ENCODE data around the gene UGT3A2. TPM values are rescaled to one million over a fixed set of nuclear protein-coding genes. Genes with fewer than 3 reads are reported as not detected.
"Not testable (repeated sequence)": the region's sequence is repeated elsewhere in the genome, so short reads cannot be mapped to it uniquely, and the experiment has no call there.

The UGT3A2 gene
- total RNA-seq, 2 experiments from 2014 or later = not detected

DNA sequence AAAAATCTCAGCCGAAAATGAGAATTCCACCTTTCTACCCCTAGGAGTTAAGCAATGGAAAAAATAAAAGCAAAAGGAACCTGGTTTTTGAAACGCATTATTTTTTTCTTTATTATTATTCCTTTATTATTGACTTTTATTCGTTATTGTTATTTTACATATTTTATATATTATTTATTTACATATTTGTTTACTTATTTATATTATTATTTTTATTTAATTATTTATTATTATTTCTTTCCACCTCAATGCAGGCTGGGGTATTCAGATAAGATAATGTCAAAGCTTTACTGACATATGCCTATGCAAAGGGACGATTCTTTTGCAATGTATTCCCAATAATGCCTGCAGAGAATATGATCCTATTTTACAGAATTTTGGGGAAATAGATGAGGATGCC is 16.7 kb downstream of the UGT3A2 start:
- intact Hi-C loops (cut with micrococcal nuclease) = no loop called here
- no peaks in the 10 kb centered on the region for H3K36me3 Mint-ChIP-seq
- no peaks in the 10 kb centered on the region for H3K9me3 Mint-ChIP-seq
- DNase-seq = no peak
- ChIA-PET POLR2A (interaction anchor here (1.2 kb wide), 1 partner anchor 101 kb away, joined by 3 read pairs; the partner anchor contains the start of gene LMBRD2), CTCF (interaction anchor here (0.6 kb wide), 1 partner anchor 29 kb away, joined by 3 read pairs; no protein-coding TSS in a partner anchor)
- H3K4me3 Mint-ChIP-seq = no peak overlapping the region
- peaks cover 2% of the 10 kb centered on the region for H3K4me1 Mint-ChIP-seq (ENCODE audit: low read depth)
- peaks cover 2% of the 10 kb centered on the region for H3K27me3 Mint-ChIP-seq
- H3K27ac Mint-ChIP-seq = no peak overlapping the region

DNA sequence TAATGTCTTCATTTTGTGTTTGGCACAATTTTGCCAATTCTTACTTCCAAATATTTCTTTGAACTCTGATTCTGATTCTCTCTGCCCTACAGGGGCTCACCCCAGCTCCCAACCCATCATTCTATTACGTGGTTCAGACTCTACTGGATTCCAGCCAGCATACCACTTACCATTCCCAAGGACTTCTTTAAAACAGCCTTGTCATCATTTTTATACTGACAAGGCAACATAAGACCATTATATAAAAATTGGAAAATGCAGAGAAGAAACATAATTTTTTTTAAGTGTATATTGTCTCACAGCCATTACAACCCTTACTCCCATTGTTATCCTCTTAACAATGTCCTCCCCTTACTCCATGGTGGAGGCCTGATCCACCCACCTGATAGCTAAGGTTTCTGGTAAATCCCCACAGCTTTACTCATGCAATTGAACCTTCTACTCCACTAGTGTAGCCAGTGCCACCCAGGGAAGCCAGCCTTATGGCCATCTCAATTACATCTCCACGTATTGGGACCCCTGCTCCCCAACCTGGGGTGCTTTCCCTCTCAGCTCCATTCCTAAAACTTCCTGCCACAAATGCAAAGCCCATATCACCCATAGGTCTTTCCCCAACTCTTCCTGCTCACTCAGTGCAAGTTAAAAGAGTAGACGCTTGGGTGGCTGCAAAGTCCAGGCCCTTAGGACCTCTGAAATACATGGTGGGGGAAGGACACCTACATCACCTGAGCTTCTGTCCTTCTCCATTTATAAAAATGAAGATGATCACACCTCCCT is 19.1 kb downstream of the UGT3A2 start:
- intact Hi-C loops (cut with micrococcal nuclease) = no loop called here
- DNase-seq = no peak
- CTCF ChIA-PET = no interaction called here
- H3K9me3 Mint-ChIP-seq = no peaks in the 10 kb centered on the region
- H3K27me3 Mint-ChIP-seq = peaks cover 2% of the 10 kb centered on the region
- H3K4me3 Mint-ChIP-seq = no peak overlapping the region
- POLR2A ChIA-PET = no interaction called here
- H3K36me3 Mint-ChIP-seq = no peaks in the 10 kb centered on the region
- no peak overlapping the region for H3K27ac Mint-ChIP-seq
- no peaks in the 10 kb centered on the region for H3K4me1 Mint-ChIP-seq (ENCODE audit: low read depth)

DNA sequence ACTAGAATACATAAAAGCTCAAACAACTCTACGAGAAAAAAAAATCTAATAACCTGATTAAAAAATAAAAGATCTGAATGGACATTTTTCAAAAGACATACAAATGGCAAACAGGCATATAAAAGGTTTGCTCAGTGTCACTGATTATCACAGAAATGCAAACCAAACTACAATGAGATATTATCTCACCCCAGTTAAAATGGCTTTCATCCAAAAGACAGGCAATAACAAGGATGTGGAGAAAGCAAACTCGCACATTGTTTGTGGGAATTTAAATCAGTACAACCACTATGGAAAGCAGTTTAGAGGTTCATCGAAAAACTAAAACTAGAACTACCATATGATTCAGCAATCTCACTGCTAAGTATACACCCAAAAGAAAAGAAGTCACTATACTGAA is 20.8 kb downstream of the UGT3A2 start:
- Mint-ChIP-seq H3K36me3 (no peaks in the 10 kb centered on the region), H3K27ac (no peak overlapping the region), H3K9me3 (no peaks in the 10 kb centered on the region), H3K4me3 (no peak overlapping the region), H3K27me3 (peaks cover 1% of the 10 kb centered on the region), H3K4me1 (ENCODE audit: low read depth) (no peaks in the 10 kb centered on the region)
- DNase-seq = no peak
- CTCF ChIA-PET = no interaction called here
- intact Hi-C loops (cut with micrococcal nuclease) = no loop called here
- POLR2A ChIA-PET = no interaction called here

DNA sequence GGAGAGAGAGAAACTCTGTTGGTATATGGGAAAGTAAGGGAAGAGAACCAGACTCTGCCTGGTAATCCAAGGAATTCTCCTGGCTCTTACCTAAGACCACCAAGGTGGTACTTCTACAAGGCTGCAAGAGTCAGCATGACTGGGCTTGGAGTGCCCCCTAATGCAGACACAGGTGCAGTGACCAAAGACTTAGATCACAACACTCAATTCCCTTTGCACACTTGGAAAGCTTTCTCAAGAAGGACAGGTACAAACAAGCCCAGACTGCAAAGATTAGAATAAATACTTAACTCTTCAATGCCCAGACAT is 25.2 kb downstream of the UGT3A2 start:
- POLR2A ChIA-PET = no interaction called here
- H3K9me3 Mint-ChIP-seq = no peaks in the 10 kb centered on the region
- intact Hi-C loops (cut with micrococcal nuclease) = no loop called here
- no peak for DNase-seq
- H3K36me3 Mint-ChIP-seq = no peaks in the 10 kb centered on the region
- H3K27ac Mint-ChIP-seq = no peak overlapping the region
- H3K27me3 Mint-ChIP-seq = peaks cover 7% of the 10 kb centered on the region
- no peak overlapping the region for H3K4me3 Mint-ChIP-seq
- CTCF ChIA-PET = interaction anchor here (1.3 kb wide), 1 partner anchor 37 kb away, joined by 4 read pairs; no protein-coding TSS in a partner anchor
- no peaks in the 10 kb centered on the region for H3K4me1 Mint-ChIP-seq (ENCODE audit: low read depth)

DNA sequence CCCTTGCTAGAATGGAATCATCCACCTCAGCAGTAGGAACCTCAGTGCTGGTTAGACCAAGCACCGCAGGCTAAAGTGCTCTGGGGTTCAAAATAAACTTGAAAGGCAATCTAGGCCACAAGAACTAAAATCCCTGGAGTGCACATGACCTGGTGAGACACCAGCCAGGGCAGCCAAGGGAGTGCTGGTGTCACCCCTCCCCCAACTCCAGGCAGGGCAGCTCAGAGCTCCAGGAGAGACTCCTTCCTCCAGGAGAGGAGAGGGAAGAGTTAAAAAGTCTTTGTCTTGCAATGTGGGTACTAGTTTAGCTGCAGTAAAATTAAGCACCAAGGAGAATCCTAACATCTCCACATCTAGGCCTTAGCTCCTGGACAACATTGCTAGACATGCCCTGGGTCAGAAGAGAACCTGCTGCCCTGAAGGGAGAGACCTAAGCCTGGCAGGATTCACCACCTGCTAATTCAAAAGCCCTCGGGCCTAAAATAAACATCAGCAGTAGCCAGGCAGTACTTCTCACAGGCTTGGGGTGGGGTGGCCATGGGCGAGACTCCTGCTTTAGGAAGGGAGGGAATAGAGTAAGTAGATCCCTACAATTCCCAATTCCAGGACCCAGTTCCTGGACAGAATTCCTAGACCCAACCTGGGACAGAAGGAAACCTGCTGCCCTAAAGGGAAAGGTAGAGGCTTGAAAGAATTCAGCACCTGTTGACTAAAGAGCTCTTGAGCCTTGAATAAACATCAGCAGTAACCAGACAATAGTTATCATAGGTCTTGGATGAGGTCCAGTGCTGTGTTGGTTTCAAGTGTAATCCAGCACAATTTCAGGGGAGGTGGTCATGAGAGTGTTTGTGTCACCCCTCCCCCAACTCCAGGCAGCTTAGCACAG is 25.8 kb downstream of the UGT3A2 start:
- H3K4me1 Mint-ChIP-seq (ENCODE audit: low read depth) = no peaks in the 10 kb centered on the region
- ChIA-PET CTCF (no interaction called here), POLR2A (no interaction called here)
- peaks cover 8% of the 10 kb centered on the region for H3K27me3 Mint-ChIP-seq
- intact Hi-C loops (cut with micrococcal nuclease) = no loop called here
- H3K27ac Mint-ChIP-seq = no peak overlapping the region
- no peak overlapping the region for H3K4me3 Mint-ChIP-seq
- DNase-seq = no peak
- no peaks in the 10 kb centered on the region for H3K36me3 Mint-ChIP-seq
- no peaks in the 10 kb centered on the region for H3K9me3 Mint-ChIP-seq

DNA sequence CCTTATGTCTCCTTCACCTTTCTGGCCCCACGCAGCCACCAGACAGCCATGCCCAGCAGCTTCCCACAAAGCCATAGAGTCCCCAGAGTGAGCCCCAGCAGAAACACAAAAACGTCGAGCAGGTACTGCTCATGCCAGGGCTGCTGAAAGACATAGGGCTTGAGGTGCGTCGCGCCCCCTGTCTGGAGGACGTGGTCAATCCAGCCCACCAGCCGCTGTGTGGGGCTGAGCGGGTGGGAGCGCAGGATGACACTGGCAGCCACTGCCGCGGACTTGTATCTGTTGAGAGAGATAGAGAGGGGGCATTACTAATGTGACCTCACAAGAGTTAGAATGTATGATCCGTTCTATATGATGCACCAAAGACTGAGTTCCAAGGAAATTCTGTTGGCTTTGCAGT is 31.0 kb downstream of the UGT3A2 start:
- no peak overlapping the region for H3K4me3 Mint-ChIP-seq
- H3K27me3 Mint-ChIP-seq = peaks cover 7% of the 10 kb centered on the region
- ChIA-PET CTCF (no interaction called here), POLR2A (no interaction called here)
- H3K27ac Mint-ChIP-seq = no peak overlapping the region
- intact Hi-C loops (cut with micrococcal nuclease) = no loop called here
- no peaks in the 10 kb centered on the region for H3K36me3 Mint-ChIP-seq
- DNase-seq = no peak
- no peaks in the 10 kb centered on the region for H3K4me1 Mint-ChIP-seq (ENCODE audit: low read depth)
- no peaks in the 10 kb centered on the region for H3K9me3 Mint-ChIP-seq

DNA sequence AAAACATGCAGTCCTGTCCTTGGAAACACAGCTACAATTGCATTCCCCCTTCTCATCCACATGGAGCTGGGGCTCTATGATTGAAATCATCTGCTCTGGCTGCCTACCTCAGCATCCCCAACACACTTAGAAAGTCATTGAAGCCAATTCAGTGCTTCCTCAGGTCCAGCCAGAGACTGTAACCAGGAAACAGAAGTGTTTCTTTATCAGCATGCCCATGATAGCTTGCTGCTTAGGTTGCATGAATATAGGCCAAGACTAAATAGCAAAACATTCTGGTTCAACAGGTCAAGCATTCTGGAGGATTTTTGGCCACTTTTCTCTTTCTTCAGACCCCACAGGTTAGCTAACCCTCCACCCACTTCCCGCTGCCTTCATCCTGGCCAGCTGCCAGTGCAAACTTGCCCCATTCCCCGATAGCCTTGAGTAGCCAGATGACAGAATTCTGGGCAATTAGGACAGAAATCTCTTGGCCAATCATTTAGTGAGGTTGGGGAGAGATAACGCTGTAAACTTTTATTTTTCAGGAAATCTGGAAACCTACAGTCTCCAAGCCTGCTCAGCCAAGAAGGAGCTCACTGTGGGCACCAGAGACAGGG is 32.0 kb downstream of the UGT3A2 start:
- CTCF ChIA-PET; H3K27ac Mint-ChIP-seq; H3K4me3 Mint-ChIP-seq; H3K36me3 Mint-ChIP-seq; H3K27me3 Mint-ChIP-seq; H3K9me3 Mint-ChIP-seq; H3K4me1 Mint-ChIP-seq (ENCODE audit: low read depth); intact Hi-C loops (cut with micrococcal nuclease); POLR2A ChIA-PET; DNase-seq: not testable (repeated sequence)

DNA sequence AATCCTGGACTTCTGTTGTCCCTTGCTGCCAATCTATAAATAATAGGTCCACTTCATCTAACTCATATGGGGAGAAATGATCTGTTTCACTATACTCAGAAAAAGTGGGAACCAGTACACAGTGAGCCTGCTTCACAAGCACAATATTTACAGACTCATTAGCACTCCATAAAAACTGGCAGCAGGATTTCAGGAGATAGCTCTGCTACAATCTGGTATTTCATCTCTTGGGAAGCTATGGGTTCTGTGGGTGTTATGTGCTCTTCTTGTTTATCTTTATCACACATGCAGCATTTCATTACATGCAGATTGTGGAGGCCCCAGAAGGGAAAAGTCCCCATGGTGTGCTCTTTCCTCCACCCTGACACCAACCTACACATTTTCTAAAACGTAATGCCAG is 33.2 kb downstream of the UGT3A2 start:
- no peak overlapping the region for H3K27ac Mint-ChIP-seq
- H3K4me3 Mint-ChIP-seq = no peak overlapping the region
- intact Hi-C loops (cut with micrococcal nuclease) = no loop called here
- no peaks in the 10 kb centered on the region for H3K4me1 Mint-ChIP-seq (ENCODE audit: low read depth)
- no peak for DNase-seq
- H3K36me3 Mint-ChIP-seq = no peaks in the 10 kb centered on the region
- CTCF ChIA-PET = no interaction called here
- POLR2A ChIA-PET = no interaction called here
- peaks cover 4% of the 10 kb centered on the region for H3K27me3 Mint-ChIP-seq
- H3K9me3 Mint-ChIP-seq = no peaks in the 10 kb centered on the region

DNA sequence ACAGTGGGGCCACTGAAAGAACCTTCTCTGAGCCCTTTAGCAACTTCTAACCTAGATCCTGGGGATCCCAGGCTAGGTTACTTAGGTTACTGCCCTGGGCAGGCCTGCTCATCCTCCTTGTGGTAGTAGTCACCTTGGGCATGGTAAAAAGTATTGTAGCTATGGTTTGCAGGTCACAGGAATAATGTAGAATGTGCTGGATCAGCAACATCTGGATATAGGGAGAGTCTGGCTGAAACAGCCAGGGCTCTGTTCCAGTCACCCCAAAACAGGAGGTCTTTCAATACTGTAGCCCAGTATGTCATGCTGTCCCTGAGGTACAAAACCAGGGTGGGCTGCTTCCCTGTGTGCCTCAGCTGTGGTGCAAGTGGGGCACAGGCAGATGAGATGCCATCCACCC is 33.6 kb downstream of the UGT3A2 start:
- POLR2A ChIA-PET = no interaction called here
- no peaks in the 10 kb centered on the region for H3K9me3 Mint-ChIP-seq
- DNase-seq = no peak
- H3K27ac Mint-ChIP-seq = no peak overlapping the region
- H3K4me1 Mint-ChIP-seq (ENCODE audit: low read depth) = no peaks in the 10 kb centered on the region
- CTCF ChIA-PET = no interaction called here
- intact Hi-C loops (cut with micrococcal nuclease) = no loop called here
- peaks cover 1% of the 10 kb centered on the region for H3K27me3 Mint-ChIP-seq
- no peak overlapping the region for H3K4me3 Mint-ChIP-seq
- H3K36me3 Mint-ChIP-seq = no peaks in the 10 kb centered on the region

DNA sequence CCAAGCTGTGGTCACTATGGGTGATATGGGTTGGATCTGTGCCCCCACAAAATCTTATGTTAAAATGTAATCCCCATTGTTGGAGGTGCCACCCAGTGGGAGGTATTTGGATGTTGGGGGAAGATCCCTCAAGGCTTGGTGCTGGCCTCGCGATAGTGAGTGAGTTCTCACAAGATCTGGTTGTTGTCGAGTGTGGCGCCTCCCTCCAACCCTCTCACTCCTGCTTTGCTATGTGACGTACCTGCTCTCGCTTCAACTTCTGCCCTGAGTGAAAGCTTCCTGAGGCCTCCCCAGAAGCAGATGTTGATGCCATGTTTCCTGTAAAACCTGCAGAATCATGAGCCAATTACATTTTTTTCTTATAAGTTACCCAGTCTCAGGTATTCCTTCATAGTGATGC is 35.5 kb downstream of the UGT3A2 start:
- ChIA-PET CTCF (no interaction called here), POLR2A (no interaction called here)
- Mint-ChIP-seq H3K27ac (no peak overlapping the region), H3K27me3 (peaks cover 3% of the 10 kb centered on the region), H3K9me3 (no peaks in the 10 kb centered on the region), H3K4me1 (ENCODE audit: low read depth) (no peaks in the 10 kb centered on the region), H3K36me3 (no peaks in the 10 kb centered on the region), H3K4me3 (no peak overlapping the region)
- no peak for DNase-seq
- intact Hi-C loops (cut with micrococcal nuclease) = no loop called here

DNA sequence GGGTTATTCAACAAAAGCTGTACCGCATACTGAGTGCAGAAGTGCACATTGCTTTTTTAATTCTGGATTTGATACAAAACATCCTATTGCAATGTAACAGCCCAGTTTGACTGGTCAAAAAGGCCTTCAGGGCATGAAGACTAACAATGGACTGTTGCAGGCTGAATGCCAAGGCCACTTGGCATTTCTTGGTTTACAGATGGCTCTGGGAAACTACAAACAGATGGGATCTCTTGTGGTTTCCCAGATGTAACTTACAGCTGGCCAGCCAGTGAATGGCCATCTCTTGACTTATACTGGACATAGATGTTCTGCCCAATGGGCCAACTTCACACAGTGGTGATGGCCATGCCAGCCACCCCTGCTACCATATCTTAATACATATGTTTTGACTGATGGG is 36.8 kb downstream of the UGT3A2 start:
- intact Hi-C loops (cut with micrococcal nuclease) = no loop called here
- H3K4me1 Mint-ChIP-seq (ENCODE audit: low read depth) = no peaks in the 10 kb centered on the region
- H3K4me3 Mint-ChIP-seq = no peak overlapping the region
- H3K36me3 Mint-ChIP-seq = no peaks in the 10 kb centered on the region
- ChIA-PET CTCF (no interaction called here), POLR2A (no interaction called here)
- DNase-seq = no peak
- no peaks in the 10 kb centered on the region for H3K9me3 Mint-ChIP-seq
- peaks cover 2% of the 10 kb centered on the region for H3K27me3 Mint-ChIP-seq
- no peak overlapping the region for H3K27ac Mint-ChIP-seq

DNA sequence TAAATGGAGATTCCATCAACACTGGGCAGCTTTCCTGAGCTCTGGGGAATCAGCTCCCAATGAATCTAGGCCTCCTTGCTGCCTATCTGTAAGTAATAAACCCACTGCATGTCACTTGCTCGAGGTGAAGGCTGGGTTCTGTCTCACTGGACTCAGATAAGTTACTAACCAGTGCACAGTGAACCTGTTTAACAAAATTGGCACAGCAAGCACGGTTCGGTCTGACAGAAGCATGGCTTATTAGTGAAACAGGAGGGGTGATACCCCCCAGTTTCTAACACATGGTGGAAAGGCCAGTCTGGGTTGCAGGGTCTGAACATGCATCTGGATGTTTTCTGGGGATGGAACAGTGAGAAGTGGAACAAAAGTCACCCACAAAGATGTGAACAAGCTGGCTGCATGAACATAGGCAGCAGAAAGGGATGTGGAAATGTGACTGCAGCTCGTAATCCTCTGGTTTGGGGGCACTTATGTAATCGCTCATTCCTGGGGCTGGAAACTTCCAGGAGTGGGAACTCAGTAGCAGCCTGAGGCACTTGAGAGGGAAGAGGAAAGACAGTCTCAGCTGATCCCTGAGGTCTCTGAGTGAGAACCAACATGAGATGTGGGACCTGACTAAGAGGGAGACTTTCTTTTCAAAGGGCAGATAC is 37.7 kb downstream of the UGT3A2 start:
- H3K36me3 Mint-ChIP-seq = no peaks in the 10 kb centered on the region
- no peaks in the 10 kb centered on the region for H3K9me3 Mint-ChIP-seq
- H3K4me1 Mint-ChIP-seq (ENCODE audit: low read depth) = no peaks in the 10 kb centered on the region
- no peak overlapping the region for H3K4me3 Mint-ChIP-seq
- POLR2A ChIA-PET = no interaction called here
- intact Hi-C loops (cut with micrococcal nuclease) = no loop called here
- H3K27me3 Mint-ChIP-seq = peaks cover 2% of the 10 kb centered on the region
- no peak for DNase-seq
- CTCF ChIA-PET = no interaction called here
- H3K27ac Mint-ChIP-seq = no peak overlapping the region
